ENCODE measurements around the gene IGFL2.
"Not testable (repeated sequence)": the region's sequence is repeated elsewhere in the genome, so short reads cannot be mapped to it uniquely, and the experiment has no call there.

The IGFL2 gene

GRCh38 chr19:46147791-46148288 is at the start of gene IGFL2:
TSS of gene IGFL2 (plus strand) at chr19:46148238. CDS start at chr19:46148279, 41 bp downstream.
- no peak for DNase-seq

- DNase-seq, result no peak
Observed at GRCh38 chr19:46100344-46100743, 47.7 kb upstream of the IGFL2 start.

- no peak for DNase-seq
Observed at GRCh38 chr19:46101293-46101692, 46.7 kb upstream of the IGFL2 start.

DNA sequence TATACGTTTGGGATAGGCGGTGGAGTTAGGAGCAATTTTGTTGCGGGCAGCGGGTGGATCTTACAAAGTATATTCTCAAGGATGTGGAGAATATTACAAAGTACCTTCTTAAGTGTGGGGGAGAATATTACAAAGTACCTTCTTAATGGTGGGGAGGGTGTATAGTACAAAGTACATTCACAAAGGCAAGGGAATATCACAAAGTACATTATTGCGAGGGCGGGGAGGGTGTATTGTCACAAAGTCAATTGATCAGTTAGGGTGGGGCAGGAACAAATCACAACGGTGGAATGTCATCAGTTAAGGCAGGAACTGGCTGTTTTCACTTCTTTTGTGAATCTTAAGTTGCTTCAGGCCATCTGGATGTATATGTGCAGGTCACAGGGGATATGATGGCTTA is 45.7 kb upstream of the IGFL2 start:
- not testable (repeated sequence) for DNase-seq

- DNase-seq, result no peak
Observed at GRCh38 chr19:46107371-46107770, 40.7 kb upstream of the IGFL2 start.

GRCh38 chr19:46109876-46110275 is 38.2 kb upstream of the IGFL2 start:
- no peak for DNase-seq

DNA sequence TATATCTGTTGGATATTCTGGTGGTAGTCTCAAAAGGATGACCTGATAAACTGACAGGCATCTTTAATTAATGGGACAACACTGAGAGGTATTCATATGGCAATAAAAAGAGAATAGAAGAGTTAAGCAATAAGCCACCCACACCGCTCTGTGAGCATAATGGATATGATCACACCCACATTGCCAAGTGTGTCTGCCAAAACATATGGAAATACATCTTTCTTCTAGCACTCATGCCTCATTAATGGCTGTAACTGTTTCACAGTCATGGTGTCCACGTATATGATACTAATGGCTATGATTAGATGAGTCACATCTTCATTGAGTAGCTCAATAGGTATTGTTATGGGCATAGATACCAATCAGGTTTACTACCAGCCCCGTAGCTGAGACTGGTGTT is 36.7 kb upstream of the IGFL2 start:
- no peak for DNase-seq

GRCh38 chr19:46112527-46112926 is 35.5 kb upstream of the IGFL2 start:
- no peak for DNase-seq

GRCh38 chr19:46113726-46114125 is 34.3 kb upstream of the IGFL2 start:
- no peak for DNase-seq

DNA sequence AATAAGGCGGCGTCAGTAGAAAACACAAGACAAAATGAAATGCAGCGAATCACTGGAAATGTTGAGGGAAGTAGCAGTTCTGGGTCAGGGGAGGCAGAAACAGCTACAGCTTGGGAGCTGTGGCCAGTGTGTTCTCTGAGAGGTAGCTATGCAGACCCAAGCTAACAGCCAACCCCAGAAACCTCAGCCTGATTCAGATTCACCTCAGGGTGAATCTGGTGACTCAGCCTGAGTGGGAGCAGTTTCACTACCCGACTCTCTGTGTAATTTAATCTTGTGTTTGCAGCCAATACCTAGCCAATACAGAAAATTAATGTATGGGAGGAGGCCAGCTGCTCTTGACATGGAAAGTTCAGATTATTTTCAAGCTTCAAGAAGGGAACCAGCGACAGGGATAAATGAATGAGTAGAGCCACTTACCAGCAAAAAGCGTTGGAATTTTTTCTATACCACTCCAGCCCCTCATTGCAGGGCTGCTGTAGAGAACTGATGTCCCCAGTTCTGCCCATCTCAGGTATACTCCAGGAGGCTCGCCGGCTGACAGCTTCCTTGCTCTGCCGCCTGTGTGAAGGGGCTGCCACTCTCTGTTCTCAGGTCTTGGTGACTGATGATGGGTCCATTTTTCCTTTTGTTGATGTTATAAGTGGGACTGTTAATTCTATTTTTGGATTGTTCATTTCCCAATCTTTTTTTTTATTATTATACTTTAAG is 32.5 kb upstream of the IGFL2 start:
- no peak for DNase-seq

- no peak for DNase-seq
Observed at GRCh38 chr19:46116121-46116520, 31.9 kb upstream of the IGFL2 start.

GRCh38 chr19:46118136-46118535 is 29.9 kb upstream of the IGFL2 start:
- no peak for DNase-seq

DNA sequence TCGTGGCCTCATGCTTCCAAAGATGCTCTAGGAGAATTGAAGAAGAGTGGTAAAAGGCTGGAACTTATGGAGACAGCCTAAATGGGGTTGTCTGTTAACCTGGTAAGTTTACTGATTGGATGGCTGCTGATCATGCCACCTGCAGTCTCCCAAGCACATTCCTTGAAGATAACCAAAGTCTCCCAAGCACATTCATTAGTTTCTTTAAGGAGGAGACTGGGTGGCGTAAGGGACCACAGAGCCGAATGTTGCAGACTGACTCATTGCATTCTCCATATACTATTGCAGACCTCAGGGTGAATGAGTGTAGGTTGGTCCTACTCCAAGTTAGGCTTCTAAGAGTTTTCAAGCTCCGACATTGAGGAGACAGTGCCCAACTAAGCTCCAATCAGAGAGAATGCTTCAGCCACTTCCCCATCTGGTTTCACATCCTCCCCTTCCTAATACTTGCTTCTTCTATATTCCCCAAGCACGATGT is 23.4 kb upstream of the IGFL2 start, which contains the start of gene IGFL3:
Gene IGFL3, minus strand, starts transcription at position 51 of the 478 bp plus-strand sequence. Its CDS starts 39 bp downstream, at position 12.
- no peak for DNase-seq

DNA sequence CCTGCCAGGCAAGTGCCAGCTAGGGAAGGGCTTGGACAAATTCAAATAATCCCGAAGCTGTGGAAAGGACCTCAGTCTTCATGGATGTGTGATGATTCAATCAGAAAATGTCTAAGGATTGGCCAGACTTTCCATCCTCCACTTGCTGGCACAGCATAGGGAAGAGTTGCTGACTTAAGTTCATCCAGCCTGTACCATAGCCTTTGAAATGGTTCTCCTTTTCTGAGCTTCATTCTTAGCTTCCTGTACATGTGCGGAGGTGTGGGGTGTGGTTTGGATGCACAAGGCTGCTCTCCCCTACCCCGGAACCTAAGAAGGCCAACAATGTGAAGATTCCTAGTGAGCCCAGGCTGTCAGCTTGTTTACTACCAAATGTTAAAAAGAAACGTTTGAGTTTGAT is 22.6 kb upstream of the IGFL2 start:
- DNase-seq, result no peak

DNA sequence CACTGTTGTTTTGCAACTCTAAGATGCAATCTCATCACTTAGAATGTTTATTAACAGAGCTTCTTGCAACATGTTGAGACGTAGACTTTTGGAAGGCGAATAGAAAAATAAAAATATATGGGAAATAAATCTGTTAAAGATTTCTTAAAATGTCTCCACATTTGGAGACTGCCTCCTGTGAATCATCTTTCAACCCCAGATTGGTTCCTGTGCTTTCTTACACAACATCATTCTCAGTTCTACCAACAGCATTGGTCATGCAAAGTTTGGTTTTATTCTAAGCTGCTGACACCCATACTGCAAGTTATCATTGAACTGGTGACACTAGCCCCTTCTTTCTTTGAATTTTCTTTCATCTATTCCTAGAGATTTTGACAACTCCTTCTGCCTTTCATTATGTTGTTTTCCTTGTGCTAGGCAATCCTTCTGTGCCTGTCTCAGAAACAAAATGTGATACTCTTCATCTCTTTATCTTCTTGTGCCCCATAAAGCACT is 21.9 kb upstream of the IGFL2 start:
- DNase-seq, result no peak

- no peak for DNase-seq
Observed at GRCh38 chr19:46131485-46132143, 16.4 kb upstream of the IGFL2 start.

- no peak for DNase-seq
Observed at GRCh38 chr19:46132508-46133100, 15.4 kb upstream of the IGFL2 start.

- no peak for DNase-seq
Observed at GRCh38 chr19:46133101-46133627, 14.9 kb upstream of the IGFL2 start.

DNA sequence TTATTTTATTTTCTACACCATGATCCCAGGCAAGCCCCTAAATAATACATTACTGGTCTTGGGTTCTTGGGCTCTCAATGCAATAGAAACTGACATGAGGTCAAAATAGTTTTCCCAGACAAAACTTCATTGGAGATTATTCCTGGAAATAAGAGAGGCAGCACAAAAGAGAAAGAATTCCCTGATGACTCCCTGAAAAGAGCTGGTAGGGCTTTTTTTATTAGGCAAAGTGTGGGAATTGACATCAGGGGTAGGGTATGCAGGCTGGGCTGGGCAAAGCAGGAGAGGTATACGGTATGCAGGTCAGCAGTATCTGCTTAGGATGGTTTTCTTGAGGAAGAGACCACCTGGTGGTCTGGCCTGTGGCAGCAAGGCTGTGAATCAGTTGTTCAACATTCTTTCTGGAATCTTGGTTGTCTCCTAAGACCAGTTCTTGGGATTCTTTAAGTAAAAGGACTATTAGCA is 14.2 kb upstream of the IGFL2 start:
- DNase-seq, result no peak

DNA sequence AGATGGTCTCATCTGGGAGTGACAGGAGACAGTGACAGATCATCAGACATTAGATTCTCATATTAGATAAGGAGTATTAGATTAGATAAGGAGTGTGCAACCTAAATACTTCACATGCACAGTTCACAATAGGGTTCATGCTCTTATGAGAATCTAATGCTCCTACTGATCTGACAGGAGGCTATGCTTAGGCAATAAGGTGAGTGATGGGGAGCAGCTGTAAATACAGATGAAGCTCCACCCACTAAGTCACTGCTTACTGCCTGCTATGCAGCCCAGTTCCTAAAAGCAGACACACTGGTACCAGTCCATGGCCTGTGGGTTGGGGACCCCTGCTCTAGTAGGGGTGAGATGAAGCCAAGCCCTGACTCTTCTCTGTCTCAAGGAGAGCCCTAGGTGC is 13.5 kb upstream of the IGFL2 start:
- DNase-seq, result no peak

DNA sequence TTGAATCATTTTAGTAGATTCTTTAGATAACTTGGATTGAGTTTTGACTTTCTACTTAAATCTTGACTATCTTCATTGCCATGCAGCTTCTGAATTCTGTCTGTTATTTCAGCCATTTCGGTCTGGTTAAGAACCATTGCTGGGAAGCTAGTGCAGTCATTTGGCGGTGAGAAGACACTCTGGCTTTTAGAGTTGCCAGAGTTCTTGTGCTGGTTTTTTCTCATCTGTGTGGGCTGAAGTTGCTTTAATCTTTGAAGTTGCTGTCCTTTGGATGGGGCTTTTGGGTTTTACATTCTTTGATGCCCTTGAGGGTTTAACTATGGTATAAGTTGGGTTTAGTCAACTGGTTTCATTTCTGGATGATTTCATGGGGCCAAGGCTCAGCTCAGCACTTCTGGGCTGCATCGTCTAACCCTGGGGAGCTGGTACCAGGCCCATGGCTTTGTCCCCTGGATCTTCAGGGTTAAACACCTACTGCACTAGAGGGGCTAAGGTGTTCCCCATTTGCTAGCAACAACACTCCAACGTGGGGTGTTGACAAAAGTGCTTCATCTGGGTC is 10.0 kb upstream of the IGFL2 start:
- DNase-seq, result no peak

DNA sequence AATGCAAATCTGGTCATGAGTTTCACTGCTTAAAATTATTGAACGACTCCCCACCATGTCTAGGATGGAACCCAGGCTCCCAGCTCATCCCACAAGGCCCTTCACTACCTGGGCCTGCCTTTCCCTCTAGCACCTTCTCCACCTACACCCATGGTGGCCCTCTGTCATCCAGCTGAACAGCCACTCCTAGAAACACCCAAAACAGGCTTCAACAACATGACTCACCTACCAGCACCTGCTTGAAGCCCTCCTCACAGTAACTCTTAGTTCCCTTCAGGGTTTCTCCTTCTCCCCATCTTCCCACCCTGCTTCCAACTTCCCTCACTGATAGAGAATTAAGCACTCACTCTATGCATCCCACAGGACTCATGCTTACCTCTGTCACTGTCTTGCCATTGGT is 6.6 kb upstream of the IGFL2 start:
- DNase-seq, result no peak

GRCh38 chr19:46142294-46142693 is 5.7 kb upstream of the IGFL2 start:
- no peak for DNase-seq

Measured in CD4-positive, alpha-beta T cell treated with Interleukin-21 for 1 hour (primary cell).